HL-60/S4 treated with retinoic acid at 250 ng/mL for 4 days and 3 days (cell line): ENCODE measurements around the gene DCTD.
"Not testable (repeated sequence)": the region's sequence is repeated elsewhere in the genome, so short reads cannot be mapped to it uniquely, and the experiment has no call there.

ENCODE experiments used
- in situ Hi-C: fragments of 300-500 bp; cut with MboI; formaldehyde crosslinking; loops from 2 replicates; pipeline ENCODE4 v1.7.0; 2022; ENCODE audit warnings: low sequenced_read_pairs

Gene DCTD

DNA sequence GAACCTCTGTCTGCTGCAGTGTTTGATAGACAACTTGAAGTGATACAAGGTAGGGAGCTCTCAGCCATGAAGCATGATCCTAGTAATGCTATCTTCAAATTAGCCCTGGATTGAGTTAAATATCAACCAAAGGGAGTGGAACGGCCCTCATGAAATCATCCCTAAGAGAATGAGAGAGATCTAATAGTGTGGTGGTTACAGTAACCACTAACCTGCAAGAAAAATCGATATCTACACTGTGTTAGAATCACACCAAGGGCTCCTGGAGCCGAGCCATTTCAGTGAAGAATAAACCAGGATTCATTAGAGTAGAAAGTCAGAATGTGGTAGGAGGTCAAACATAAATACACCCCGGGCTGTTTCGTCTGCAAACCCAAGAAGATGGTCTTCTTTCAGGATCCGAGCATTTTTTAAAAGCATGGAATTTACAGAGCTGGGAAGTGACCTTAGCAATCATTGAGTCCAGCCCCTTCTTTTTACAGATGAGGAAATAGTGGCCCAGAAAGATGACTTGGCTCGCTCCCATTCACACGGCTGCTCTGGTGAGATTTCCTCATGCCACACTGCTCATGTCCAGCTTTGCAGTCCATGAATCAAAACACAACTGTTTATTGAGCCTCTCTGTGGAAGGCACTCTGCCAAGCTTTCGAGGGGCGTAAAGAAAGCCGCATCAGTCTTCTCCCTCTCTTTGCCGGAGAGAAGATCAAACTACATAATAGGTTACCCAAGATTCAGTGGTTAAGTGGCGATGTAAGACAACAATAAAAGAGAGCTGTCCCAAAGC is 5.5 kb upstream of the DCTD start:
- in situ Hi-C loops = no loop called here

DNA sequence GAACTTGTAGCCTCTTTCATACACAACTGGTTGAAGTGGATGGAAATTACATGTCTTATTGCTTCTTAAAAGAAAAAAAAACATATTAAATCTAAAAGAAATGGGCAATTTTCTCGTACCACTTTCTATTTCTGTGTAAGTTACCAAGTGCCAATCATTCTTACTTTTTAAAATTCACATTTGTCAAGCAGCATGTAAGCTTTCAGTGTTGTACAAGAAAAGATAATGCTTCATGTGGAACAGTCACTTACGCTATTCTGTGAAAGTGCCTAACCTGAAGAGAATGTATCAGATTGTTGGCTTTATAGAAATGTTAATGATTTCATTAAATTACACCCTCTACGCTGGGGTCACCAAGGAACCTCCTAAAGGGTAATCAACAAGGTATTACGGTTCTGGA is 4.4 kb upstream of the DCTD start:
- in situ Hi-C loops = no loop called here

DNA sequence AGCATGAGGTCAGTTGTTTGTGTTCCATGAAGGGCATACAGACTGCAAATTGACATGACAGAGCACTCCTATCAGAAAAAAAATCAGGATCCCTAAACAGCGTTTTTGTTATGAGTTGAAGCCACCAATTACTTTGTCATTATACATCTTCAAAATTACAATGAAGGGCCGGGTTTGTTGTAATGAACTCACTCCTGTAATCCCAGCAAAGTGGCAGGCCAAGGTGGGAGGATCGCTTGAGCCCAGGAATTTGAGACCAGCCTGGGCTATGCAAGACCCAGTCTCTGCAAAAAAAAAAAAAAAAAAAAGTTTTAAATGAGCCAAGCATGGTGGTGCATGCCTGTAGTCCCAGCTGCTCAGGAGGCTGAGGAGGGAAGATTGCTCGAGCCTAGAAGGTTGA is 3.5 kb upstream of the DCTD start:
- in situ Hi-C loops = no loop called here

DNA sequence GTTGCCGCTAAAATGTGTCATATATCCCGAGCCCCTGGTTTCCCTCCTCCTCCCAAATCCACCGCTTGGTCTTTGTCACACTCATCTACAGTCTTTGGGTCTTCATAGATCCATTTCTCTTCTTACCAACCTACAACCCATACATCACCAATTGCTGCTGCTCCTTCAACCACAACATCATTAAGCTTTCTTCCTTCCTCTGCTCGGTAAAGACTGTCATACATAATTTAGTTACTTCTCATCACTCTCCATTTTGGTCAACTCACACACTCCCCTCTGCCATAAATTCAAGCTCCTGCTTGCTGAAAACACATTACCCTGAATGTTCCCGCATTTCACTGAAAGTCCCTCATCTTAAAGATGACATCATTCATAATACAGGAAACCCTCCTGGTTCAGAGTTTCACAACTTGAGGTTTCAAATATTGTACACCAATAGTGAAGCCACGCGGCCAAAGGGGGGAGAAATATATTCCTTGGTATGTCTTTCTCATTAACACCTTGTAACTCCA is 1.7 kb upstream of the DCTD start:
- in situ Hi-C loops = no loop called here

DNA sequence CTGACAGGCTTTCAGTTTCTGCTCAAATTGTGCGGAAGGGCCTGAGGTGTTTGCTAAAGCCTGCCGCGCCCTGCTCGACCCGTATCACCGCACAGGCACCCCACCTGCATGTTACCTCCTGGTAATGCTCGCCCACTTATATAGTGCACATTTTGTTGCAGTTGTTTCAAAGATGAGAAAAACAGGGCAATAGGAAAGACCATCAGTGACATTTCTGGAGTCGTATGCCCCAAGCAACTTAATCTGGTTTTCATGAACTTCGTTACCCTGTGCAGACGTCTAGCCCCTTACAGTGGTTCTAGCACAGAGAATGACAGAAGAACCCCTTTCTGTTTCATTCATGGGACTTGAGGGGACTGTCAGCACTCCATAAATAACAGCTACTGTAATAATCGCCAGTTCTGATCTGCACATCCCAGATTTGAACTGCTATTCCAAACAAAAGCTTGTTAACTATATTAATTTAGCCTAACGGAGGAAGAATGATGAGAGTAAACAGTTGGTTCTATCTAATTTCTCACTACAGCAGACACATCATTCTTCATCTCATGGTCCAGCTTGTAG is 940 bp upstream of the DCTD start:
- in situ Hi-C loops = no loop called here

DNA sequence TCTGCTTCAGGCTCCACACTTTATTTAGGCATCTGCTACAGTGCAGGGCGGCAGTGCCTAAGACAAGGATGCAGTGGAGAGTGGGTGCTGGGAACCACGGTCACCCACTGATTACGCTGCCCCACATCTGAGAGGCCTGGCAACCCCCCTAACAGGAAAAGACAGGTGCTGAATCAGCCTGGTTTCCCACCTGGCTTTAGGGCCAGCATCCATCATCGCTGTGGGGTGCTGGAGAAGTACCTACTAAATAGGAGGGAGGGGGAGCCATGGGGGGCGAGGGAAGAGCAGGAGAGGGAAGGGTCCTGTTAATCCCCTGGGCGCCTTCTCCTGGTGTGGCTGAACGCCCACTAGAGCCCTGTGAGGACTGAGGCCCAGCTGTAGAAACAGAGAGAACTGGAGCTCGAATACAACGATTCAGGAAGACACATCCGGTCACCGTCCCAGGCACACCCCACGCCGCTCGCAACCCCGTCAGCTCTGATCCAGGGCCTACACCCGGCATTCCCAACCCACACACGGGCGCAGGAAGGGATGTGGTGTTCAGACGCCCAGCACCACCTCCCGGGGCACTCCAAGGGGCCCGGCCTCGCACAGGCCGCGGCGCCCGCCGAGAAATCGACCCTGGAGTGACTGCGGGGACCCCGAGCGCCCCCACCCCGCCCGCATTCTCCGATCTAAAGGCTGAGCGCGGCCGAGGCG is 554 bp downstream of the DCTD start:
- in situ Hi-C loops = no loop called here

DNA sequence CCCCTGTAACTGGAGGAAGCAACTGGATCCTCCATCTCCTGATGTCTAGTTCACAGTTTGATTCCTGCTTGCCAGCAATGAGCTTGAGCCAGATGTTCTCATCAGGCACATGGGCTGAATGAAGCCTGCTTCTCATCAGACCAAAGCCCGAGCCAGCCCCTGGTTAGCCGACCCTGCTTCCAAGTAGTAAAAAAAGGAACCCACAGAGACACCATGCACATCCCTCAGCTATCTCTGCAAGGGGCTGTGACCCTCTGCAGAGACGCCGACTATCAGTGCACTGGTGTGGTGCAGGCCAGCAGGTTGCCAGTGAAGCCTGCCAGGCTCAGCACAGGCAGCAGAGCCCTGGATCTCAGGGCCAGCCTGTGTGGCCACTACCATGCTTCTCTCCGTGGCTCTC is 2.8 kb downstream of the DCTD start:
- in situ Hi-C loops = no loop called here

DNA sequence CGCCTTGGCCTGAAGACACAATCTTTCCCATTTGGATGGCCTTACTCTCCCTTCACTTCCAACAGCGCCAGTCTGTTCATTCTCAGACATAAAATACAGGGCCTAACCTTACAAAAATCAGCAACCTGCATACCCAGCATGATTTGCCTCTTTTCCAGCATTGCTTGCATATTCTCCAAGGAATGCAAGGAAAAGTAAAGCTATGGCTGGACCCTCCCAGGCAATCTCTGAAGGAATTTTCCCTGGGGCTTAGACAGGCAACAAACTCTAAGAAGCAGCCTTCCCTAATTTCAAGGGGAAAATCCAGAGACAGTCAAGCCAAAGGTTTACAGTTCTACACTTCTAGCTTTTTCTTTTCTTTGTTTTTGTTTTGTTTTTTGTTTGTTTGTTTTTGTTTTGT is 3.6 kb downstream of the DCTD start:
- in situ Hi-C loops = no loop called here

DNA sequence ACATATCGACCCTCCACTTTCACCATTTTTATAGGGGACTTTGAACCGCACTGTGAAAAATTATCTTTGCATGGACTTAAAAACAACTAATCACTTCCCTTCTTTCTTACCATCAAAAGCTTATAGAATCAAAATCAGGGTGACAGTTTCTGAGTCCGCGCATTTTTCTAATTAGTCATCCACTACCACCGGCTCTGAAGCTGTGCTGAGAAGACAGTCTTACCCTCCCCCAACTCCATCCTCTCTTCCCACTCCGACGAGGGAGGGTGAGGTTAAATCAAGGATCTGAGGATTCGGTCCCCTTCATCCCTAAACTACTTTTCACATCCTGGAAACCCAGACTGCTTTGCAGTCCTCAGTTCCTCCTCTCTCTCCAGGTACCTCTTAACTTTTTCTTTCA is 4.2 kb downstream of the DCTD start:
- in situ Hi-C loops = no loop called here

DNA sequence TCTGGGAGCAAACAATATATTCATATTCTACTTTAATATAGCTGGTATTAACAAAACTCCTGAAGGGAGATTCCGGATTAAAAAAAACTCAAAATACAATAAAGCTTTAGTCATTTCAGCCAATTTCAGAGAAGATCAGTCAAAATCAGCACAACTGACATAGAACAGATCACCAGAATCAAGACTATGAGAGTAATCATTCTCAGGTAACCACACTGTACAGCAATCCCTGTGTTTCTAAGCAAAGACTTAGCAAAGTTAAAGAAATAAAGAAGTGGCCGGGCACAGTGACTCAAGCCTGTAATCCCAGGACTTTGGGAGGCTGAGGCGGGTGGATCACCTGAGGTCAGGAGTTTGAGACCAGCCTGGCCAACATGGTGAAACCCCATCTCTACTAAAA is 9.1 kb downstream of the DCTD start:
- in situ Hi-C loops = no loop called here

DNA sequence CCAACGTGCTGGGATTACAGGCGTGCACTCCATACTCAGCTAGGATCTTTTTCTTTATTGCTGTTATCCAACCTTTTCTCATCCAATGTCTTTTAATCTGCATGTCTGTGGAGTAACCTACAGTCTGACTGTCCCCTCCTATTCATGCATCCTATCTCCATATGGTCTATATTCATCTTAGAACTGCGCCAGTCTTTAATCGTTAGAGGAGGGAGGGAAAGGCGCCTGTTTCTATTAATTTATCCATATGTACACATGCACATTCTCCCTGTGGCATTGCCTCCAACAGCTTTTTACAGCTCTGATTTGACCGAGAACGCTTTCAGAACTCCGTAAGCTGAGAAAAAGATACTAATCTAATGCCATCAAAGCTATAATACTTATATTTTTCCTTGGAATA is 9.8 kb downstream of the DCTD start:
- in situ Hi-C loops = no loop called here

DNA sequence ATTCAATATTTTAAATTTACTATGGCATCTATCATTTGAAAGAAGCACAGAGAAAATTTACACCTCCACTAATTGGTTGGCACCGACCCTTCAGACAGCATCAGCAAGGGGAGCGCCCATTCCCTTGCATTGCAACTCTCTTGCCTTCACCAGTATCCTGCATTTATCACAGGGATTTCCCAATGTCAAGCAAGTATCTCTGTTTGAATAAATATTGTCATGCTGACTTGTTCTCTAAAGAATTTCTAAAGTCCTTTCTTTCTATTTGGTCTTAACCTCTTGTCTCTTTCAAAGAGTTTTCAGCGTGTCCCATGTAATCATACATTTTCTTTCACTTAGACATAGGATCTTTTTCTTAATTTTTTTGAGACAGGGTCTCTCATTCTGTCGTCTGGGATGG is 10.4 kb downstream of the DCTD start:
- in situ Hi-C loops = no loop called here

DNA sequence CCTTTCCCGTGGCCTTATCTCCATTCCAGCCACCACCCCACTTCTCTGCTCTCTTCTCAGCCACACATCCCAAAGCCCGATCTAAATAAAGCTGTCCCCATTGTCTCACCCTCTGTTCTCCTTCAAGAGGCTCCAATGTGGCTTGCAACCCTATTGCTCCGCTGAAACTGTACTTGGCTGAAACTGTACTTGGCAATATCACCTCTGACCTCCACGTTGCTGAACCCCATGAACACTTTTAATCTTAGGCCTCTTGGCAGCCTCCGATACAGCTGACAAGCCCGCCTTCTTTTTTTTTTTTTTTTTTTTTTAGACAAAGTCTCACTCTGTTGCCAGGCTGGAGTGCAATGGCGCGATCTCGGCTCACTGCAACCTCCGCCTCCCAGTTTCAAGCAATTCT is 12.1 kb downstream of the DCTD start:
- in situ Hi-C loops = no loop called here

DNA sequence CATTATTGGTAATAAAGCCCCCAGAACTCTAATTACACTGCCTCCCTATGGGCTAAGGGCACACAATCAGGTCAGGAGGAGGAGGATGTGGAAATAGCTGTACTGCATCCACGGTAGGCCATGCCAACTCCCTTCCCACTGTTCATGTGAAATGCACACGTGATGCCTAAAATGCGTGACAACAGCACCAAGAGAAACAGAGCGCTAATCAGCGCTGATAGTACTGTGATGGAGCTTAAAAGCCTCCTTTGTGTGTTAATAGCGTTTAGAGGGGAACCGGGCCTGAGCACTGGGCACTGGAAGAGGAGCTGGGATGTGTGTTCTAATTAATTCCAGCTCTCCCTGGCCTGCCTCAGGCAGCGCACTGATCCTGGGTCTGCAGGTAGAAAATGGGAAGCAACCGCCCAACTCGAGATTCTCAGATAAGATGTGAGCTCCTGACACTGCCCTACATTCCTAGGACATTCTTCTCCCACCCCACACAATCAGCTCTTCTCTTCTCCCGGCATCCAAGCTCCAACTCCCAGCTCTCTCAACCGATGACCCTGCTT is 12.9 kb downstream of the DCTD start:
- in situ Hi-C loops = no loop called here

DNA sequence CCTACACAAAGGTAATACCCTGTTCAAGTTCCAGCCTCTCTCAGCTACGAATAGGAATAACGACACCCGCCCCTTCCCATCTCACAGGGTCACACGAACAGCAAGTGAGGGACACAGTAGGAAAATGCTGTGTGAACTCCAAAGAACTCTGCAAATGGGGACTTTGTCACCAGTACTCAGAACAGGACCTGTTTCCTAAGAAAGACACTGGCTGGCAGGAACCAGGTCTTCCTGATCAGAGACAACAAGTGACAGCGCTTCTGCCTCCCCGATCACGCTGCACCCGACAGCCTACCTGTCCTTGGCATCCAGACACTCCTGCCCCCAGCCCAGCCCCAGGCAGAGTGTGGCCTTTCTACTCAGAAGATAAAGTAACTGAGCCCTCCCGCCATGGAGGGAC is 14.2 kb downstream of the DCTD start:
- in situ Hi-C loops = no loop called here

DNA sequence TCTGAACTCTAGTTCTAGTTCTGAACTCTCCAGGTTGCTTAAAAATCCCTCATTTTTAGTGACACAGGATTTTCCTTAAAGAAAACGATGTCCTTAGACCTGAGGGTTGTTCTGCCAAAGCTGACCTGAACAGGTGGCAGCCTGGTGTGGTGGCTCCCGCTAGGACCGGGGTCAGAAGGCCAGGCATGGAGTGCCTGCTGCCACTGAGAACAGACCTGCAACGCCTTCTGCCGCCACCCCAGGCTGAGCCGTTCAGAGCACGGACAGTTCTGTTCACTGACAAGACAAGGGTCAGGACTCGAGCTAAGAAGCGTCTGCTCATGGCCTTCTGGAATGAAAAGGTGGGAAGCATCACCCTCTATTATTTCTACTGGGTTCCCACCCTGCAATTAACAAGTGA is 15.8 kb downstream of the DCTD start:
- in situ Hi-C loops = no loop called here

DNA sequence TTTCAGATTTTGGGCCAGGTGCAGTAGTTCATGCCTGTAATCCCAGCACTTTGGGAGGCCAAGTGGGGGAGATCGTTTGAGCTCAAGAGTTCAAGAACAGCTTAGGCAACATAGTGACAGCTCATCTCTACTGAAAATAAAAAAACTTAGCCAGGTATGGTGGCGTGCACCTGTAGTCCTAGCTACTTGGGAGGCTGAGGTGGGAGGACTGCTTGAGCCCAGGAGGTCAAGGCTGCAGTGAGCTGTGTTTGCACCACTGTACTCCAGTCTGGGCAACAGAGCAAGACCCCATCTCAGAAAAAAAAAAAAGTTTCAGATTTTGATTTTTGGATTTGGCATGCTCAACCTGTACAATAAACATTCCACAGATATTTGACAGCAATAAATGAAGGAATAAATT is 17.2 kb downstream of the DCTD start:
- in situ Hi-C loops = not testable (repeated sequence)

DNA sequence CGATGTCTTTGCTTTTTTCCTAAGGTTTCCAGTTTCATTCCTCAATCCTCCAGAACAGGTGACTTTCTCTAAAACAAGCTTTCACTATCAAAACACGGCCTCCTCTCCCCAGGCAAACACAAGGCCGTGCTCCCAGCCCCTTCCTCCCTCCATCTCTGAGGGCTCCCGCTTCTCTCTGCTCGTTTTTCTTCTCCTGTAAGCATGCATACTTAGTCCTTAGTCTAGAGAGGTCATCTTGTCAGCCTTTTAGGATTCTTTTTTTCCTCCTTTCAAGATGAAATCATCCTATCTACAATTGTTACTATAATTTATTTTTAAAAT is 18.7 kb downstream of the DCTD start:
- in situ Hi-C loops = no loop called here

DNA sequence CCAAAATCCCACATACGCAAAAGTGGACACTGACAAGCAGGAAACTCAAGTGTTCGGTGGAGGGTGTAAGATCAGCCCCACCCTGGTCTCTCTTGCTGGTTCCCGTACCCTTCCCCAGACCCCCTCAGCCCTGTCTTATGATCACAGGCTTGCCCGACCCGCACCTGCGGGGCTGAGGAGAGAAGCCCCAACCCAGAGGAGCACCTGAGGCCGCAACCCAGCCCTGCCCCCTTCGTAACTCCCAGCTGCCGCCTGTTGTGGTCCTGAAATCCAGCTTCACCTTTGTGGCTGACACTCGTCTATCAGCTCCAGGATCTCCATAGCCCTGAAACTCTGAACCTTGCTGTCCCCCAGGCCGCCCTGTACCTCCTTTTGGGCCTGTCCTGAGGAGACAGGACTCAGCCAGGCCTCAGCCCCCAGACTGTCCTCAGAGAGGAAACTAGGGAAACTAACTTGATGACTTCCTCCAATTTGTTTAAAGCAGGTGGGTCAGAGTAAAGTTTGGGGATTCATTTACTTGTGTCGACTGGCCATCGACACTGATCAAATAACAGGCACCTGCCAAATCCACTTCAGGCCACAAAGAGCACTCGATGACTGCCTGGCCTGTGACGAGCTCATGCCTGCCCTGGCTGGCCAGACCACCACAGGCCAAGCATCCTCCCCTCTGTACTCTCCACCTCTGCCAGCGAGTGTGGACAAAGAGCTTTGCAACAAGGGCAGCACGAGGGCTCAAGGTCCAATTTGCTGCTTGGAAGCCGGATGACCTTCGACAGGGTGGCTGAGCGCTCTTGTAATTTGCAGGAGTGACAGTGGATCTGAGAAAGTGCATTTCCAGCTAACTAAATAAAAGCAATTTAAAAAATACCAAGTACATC is 19.3 kb downstream of the DCTD start:
- in situ Hi-C loops = no loop called here

DNA sequence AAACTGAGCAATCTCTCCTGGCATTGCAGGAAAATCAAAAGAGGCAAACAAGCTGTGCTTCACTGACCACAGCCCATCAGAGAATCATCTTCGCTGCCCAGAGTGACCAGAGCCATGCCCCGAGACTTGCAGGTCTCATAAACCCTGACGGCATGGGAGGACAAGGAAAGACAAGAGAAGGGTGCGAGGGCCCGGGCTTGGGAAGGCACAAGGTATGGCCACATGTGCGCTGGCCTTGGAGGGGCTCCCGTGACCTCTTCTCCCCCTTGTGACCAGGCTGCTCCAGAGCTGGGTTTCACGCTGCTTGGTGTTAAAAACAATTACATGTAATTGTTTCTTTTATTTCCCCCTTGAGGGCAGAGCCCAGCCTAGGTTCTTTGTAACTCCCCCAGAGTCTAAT is 20.8 kb downstream of the DCTD start:
- in situ Hi-C loops = no loop called here

DNA sequence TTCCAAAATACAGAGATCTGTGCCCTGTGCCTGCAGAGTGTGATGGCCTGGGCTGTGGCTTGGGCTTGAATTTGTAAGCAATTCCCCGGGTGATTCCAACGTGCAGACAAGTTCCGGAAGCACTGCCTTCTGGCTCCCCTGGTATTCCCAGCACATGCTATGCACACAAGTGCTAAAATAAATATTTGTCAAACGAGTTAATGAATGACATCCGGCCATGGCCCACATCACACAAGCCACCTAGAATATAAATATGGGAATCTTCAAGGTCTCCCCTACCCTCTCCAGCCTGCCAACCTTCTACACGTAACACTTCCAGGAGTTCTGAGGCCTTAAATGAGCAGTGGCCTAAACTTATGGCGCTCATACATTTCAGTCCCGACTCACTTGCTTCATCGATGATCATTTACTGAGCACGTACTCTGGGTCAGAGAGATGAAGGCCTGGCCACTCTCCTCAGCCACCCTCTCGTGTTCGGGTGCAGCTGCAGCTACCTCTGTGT is 21.3 kb downstream of the DCTD start:
- in situ Hi-C loops = no loop called here
